ENCODE measurements around the gene EXOC4. TPM values are rescaled to one million over a fixed set of nuclear protein-coding genes. Genes with fewer than 3 reads are reported as not detected.

EXOC4 gene
- total and polyA plus RNA-seq, 2 of the 8 experiments (the other 6 are each of a cell fraction or from before 2014, with no cell fraction given): 27.0 to 67.3 TPM

DNA sequence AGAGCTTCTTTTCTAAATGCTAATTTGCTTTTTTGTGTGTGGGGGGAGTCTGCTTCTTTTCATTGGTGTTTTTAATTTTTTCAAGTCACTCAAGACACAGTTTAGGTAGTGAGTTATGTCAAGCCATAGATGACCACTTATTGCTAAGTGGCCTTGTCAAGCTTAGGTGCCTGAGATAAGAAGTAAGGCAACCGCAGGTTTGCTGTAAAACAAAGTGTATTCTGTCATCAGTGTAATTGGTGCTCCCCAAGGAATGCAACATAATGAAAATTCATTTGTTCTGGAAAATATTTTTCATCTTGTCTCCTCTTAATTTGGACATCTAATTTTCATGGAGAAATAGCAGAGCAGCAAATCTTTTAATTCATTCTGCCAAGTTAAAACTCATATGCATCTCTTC is 249.6 kb downstream of the EXOC4 start:
- H3K79me2 ChIP-seq (ENCODE audit: control insufficient read depth in 1 of 2, insufficient read depth in 2 of 2, low read length in 2 of 2): no peaks in the 10 kb centered on the region
- H2AK5ac ChIP-seq (ENCODE audit: low read depth, low read length): no peak overlapping the region
- no peak overlapping the region for H3K56ac ChIP-seq (replicated peaks; ENCODE audit: insufficient read length, low read depth, low read length)
- no peak overlapping the region for H3K4me3 ChIP-seq (ENCODE audit: extremely low read depth in 1 of 4, insufficient read depth in 2 of 4, low read depth in 3 of 4, low read length in 4 of 4)
- H3K4me1 ChIP-seq (replicated peaks in 1 of 4; ENCODE audit: control insufficient read depth in 3 of 4, insufficient read depth in 4 of 4, low read length in 3 of 4): no peaks in the 10 kb centered on the region
- H3K4ac ChIP-seq (replicated peaks; ENCODE audit: insufficient read length, low read depth, low read length): no peak overlapping the region
- CTCF ChIA-PET (ENCODE audit: partially characterized antibody): no interaction called here
- no peaks in the 10 kb centered on the region for H3K36me3 ChIP-seq (ENCODE audit: control insufficient read depth in 2 of 4, insufficient read depth in 4 of 4, low read length in 3 of 4)
- H2BK120ac ChIP-seq (replicated peaks; ENCODE audit: low read depth, low read length): no peak overlapping the region
- H2AFZ ChIP-seq (ENCODE audit: low read length): no peak overlapping the region
- H2BK5ac ChIP-seq (ENCODE audit: low read depth, low read length): no peak overlapping the region
- H3K14ac ChIP-seq (ENCODE audit: insufficient read length): no peak overlapping the region
- H3K27me3 ChIP-seq (replicated peaks in 1 of 4; ENCODE audit: control insufficient read depth in 3 of 4, extremely low read depth in 1 of 4, insufficient read depth in 3 of 4, low read length in 3 of 4): peaks cover 0 to 1% (median 0%) of the 10 kb centered on the region in 4 experiments; a peak in 1 of 7 replicates
- H4K8ac ChIP-seq (ENCODE audit: extremely low read depth, insufficient read depth, low read length): no peak overlapping the region
- no peaks in the 10 kb centered on the region for H3K79me1 ChIP-seq (ENCODE audit: low read depth, low read length)
- DNase-seq (ENCODE audit: low read depth in 1 of 2, low spot score in 2 of 2) (no peak), FAIRE-seq (no peak)
- no peak overlapping the region for H4K91ac ChIP-seq (replicated peaks; ENCODE audit: insufficient read length, low read length)
- no peak overlapping the region for H3K18ac ChIP-seq (ENCODE audit: extremely low read depth, low read length)
- 100% methylated on average over 1 of the region's 1 CpG; no CpG with 5 or more reads in 1 of the 2 experiments for WGBS, 2 experiments (ENCODE audit: extremely low coverage in 1 of 2, insufficient coverage in 1 of 2, insufficient read length in 1 of 2, insufficient replicate concordance in 2 of 2, low coverage in 1 of 2, low lambda C conversion rate in 2 of 2, missing lambda C conversion rate in 1 of 2)
- no peak overlapping the region for H3K4me2 ChIP-seq (ENCODE audit: insufficient read depth in 1 of 2, low read depth in 2 of 2, low read length in 2 of 2)
- no peak overlapping the region for H3K23ac ChIP-seq (ENCODE audit: insufficient read length)
- no peak overlapping the region for H2BK12ac ChIP-seq (ENCODE audit: low read depth, low read length)
- no peak overlapping the region for H4K5ac ChIP-seq (ENCODE audit: insufficient read length, low read depth, low read length)
- H2BK15ac ChIP-seq (ENCODE audit: low read length): no peak overlapping the region
- H3K23me2 ChIP-seq (ENCODE audit: low read depth, low read length): no peaks in the 10 kb centered on the region
- no peaks in the 10 kb centered on the region for H3K9me3 ChIP-seq (ENCODE audit: insufficient read depth in 2 of 2, low read depth in 1 of 2, low read length in 1 of 2)
- TF ChIP-seq SP4 (IDR thresholded peaks at IDR 0.05; ENCODE audit: low read length) (no peak), EZH2 (IDR thresholded peaks at IDR 0.05; ENCODE audit: low read depth, low read length, severe bottlenecking) (no peak), RBBP5 (IDR thresholded peaks at IDR 0.05; ENCODE audit: borderline replicate concordance, low read depth, low read length) (no peak), TEAD4 (IDR thresholded peaks at IDR 0.05; ENCODE audit: low read depth, low read length) (no peak), BACH1 (IDR thresholded peaks at IDR 0.05; ENCODE audit: low read length) (no peak), ATF3 (IDR thresholded peaks at IDR 0.05; ENCODE audit: insufficient read depth, low read depth, low read length) (no peak), TBP (IDR thresholded peaks at IDR 0.05; ENCODE audit: low read depth, low read length) (no peak), EP300 (IDR thresholded peaks at IDR 0.05; ENCODE audit: borderline replicate concordance in 1 of 2, low read depth in 2 of 2, low read length in 2 of 2) (no peak), JUND (IDR thresholded peaks at IDR 0.05; ENCODE audit: low read length) (no peak), SAP30 (IDR thresholded peaks at IDR 0.05; ENCODE audit: insufficient read depth, insufficient replicate concordance, low read length) (no peak), EGR1 (IDR thresholded peaks at IDR 0.05; ENCODE audit: borderline replicate concordance, low read depth, low read length) (no peak), NRF1 (IDR thresholded peaks at IDR 0.05; ENCODE audit: low read depth, low read length) (no peak), BRCA1 (IDR thresholded peaks at IDR 0.05; ENCODE audit: low read depth, low read length) (no peak), HDAC2 (IDR thresholded peaks at IDR 0.05; ENCODE audit: borderline replicate concordance in 1 of 2, low read depth in 2 of 2, low read length in 2 of 2) (no peak)
- H2BK20ac ChIP-seq (ENCODE audit: low read length): no peak overlapping the region
- no peak overlapping the region for H3K27ac ChIP-seq (ENCODE audit: low read depth, low read length)
- no peak overlapping the region for H3K9ac ChIP-seq (replicated peaks in 1 of 4; ENCODE audit: extremely low read depth in 1 of 4, low read depth in 3 of 4, low read length in 3 of 4)
- peaks cover 0 to 3% of the 10 kb centered on the region in 2 experiments for H4K20me1 ChIP-seq (replicated peaks in 1 of 2; ENCODE audit: control insufficient read depth in 1 of 2, insufficient read depth in 2 of 2, low read length in 2 of 2)
- POLR2A ChIA-PET (ENCODE audit: partially characterized antibody): interaction anchor here (0.6 kb wide), 1 partner anchor 269 kb away, joined by 4 read pairs; no protein-coding TSS in a partner anchor
